HG02610 (cell line): ENCODE results near the gene CACNB1.

Experiments
- ATAC-seq: cut with Tn5 transposase; IDR thresholded peaks from one replicate; pipeline ENCODE4 v1.9.1; 2021; ENCODE audit warnings: mild to moderate bottlenecking, moderate library complexity; ENCODE audit not compliant: unreplicated experiment

The CACNB1 gene

GRCh38 chr17:39153599-39154051 lies 43.8 kb downstream of the CACNB1 start:
- ATAC-seq, result no peak

- ATAC-seq, result no peak
Observed at GRCh38 chr17:39151943-39152818, 45.3 kb downstream of the CACNB1 start.

GRCh38 chr17:39151150-39151942 lies 46.1 kb downstream of the CACNB1 start, which contains the start of gene PLXDC1:
Gene PLXDC1, minus strand, starts transcription at chr17:39151637. Its CDS starts 200 bp downstream, at chr17:39151437.
- no peak for ATAC-seq

- no peak for ATAC-seq
Observed at GRCh38 chr17:39150795-39151149, 46.7 kb downstream of the CACNB1 start.

- ATAC-seq, result no peak
Observed at GRCh38 chr17:39150104-39150634, 47.3 kb downstream of the CACNB1 start.

- ATAC-seq, result no peak
Observed at GRCh38 chr17:39147221-39148185, 50.0 kb downstream of the CACNB1 start.

- no peak for ATAC-seq
Observed at GRCh38 chr17:39146273-39146672, 51.2 kb downstream of the CACNB1 start.

- no peak for ATAC-seq
Observed at GRCh38 chr17:39145143-39145542, 52.3 kb downstream of the CACNB1 start.

GRCh38 chr17:39144416-39144840 lies 53.0 kb downstream of the CACNB1 start:
- no peak for ATAC-seq

- no peak for ATAC-seq
Observed at GRCh38 chr17:39143552-39144093, 53.8 kb downstream of the CACNB1 start.

GRCh38 chr17:39141915-39142664 lies 55.4 kb downstream of the CACNB1 start:
- no peak for ATAC-seq

- ATAC-seq, result no peak
Observed at GRCh38 chr17:39141294-39141693, 56.2 kb downstream of the CACNB1 start.

GRCh38 chr17:39139561-39139960 lies 57.9 kb downstream of the CACNB1 start:
- ATAC-seq, result no peak

- no peak for ATAC-seq
Observed at GRCh38 chr17:39139161-39139511, 58.3 kb downstream of the CACNB1 start.

- no peak for ATAC-seq
Observed at GRCh38 chr17:39138431-39139160, 58.9 kb downstream of the CACNB1 start.

GRCh38 chr17:39134878-39135277 lies 62.6 kb downstream of the CACNB1 start:
- ATAC-seq, result no peak

- no peak for ATAC-seq
Observed at GRCh38 chr17:39132192-39132610, 65.3 kb downstream of the CACNB1 start.

- ATAC-seq, result no peak
Observed at GRCh38 chr17:39131616-39132015, 65.9 kb downstream of the CACNB1 start.

GRCh38 chr17:39130205-39130604 lies 67.3 kb downstream of the CACNB1 start:
- no peak for ATAC-seq
